Measurements from ENCODE around the gene MAML2. TPM values are rescaled to one million over a fixed set of nuclear protein-coding genes. Genes with fewer than 3 reads are reported as not detected.
A peak's percentile ranks its signal among the peaks of the same experiment; 100 is the strongest.

The MAML2 gene
- total and polyA plus RNA-seq, 9 of the 15 experiments (the other 6 are each of a cell fraction or from before 2014, with no cell fraction given): 0.79 to 6.8 (median 4.8) TPM

DNA sequence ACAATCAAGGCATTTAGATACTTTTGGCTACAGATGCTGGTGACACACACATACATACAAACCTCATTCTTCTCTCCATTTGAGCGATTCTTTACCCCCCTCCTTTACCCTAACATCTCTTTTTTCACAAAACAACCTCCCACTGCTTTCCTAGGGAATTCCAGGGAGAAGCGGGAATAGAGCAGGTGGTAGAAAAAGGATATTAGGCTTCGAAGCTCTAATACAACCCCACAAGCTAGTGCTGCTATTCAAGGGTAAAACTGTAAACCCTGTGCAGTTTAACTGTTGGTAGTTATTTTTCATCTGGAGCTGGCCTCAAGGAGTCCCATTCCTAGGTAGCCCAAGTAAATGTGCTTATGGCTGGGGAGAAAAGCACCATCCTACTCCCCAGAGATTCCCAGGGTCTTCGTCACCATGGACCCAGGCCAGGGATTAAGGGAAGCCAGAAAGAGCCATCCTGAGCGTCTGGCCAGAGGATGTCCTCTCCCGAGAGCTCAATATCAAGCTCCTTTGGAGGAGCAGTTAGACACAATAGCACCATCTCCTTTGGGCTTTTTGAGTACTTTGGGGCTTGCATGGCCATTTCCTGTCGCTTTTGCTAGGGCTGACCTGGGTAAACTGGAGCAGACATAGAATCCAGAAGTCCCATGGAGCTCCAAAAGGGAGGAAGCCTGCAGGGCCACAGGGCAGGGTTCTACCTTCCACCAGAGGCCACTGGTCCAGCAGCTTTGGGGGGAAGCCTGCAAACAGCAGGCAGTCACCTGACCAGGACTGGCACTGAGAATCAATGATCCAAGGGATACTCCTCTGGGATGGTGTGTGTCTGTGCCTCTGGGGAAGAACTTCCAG, 3.1 kb downstream of the MAML2 start:
- peak overlapping the region; percentile 87 for H3K4me2 ChIP-seq (ENCODE audit: insufficient read depth, low read length)
- no peaks in the 10 kb centered on the region for H3K27me3 ChIP-seq (ENCODE audit: control insufficient read depth in 2 of 2, insufficient read depth in 2 of 2, low read length in 2 of 2)
- intact Hi-C loops (cut with micrococcal nuclease): loop anchor here (5.0 to 10.0 kb wide), 3 partner anchors 48 to 415 kb away; partner anchors contain the start of gene MTMR2
- no peaks in the 10 kb centered on the region for H4K20me1 ChIP-seq (replicated peaks; ENCODE audit: control insufficient read depth, insufficient read depth, low read length)
- ChIA-PET CTCF (ENCODE audit: low intra/inter-chr PET ratio) (no interaction called here), POLR2A (interaction anchor here (0.7 to 3.7 kb wide), 6 partner anchors 18 to 500 kb away, joined by 3 to 20 read pairs (median 3); no protein-coding TSS in a partner anchor)
- no peak for FAIRE-seq
- H3K4me1 ChIP-seq (replicated peaks in 1 of 2; ENCODE audit: control insufficient read depth in 2 of 2, insufficient read depth in 2 of 2, low read length in 2 of 2): peaks cover 30 to 64% of the 10 kb centered on the region in 2 experiments
- in situ Hi-C loops (cut with MboI): loop anchor here (5.0 kb wide), 1 partner anchor 273 kb away; no protein-coding TSS in a partner anchor
- H3K79me2 ChIP-seq (ENCODE audit: control insufficient read depth, insufficient read depth, low read length): peaks cover 79% of the 10 kb centered on the region
- 35% methylated on average over 7 of the region's 7 CpGs for WGBS (ENCODE audit: insufficient coverage, low coverage, missing lambda C conversion rate)
- no peaks in the 10 kb centered on the region for H3K36me3 ChIP-seq (ENCODE audit: control insufficient read depth, insufficient read depth, low read length)
- H3K4me3 ChIP-seq: peak overlapping the region; percentile 70
- BruUV-seq (replicated peaks): no TSS peak
- peak overlapping the region; percentile 50 to 88 for H3K9ac ChIP-seq (ENCODE audit: insufficient read depth in 1 of 2, low read depth in 2 of 2, low read length in 2 of 2)
- ATAC-seq: no peak
- peak overlapping the region; percentile 53; the same call in 2 of the 3 replicates for H3K27ac ChIP-seq (ENCODE audit: extremely low read depth, low read depth, low read length)
- peak in 1 of 4 experiments; percentile 30 for DNase-seq (ENCODE audit: extremely low read depth in 1 of 4, low spot score in 3 of 4)
- H2AFZ ChIP-seq (ENCODE audit: low read depth, low read length): peak overlapping the region; percentile 95
- H3K9me1 ChIP-seq (ENCODE audit: control insufficient read depth, insufficient read depth, low read length): no peaks in the 10 kb centered on the region
- no peaks in the 10 kb centered on the region for H3K9me3 ChIP-seq (replicated peaks; ENCODE audit: control insufficient read depth, insufficient read depth, low read depth, low read length)
- TF ChIP-seq EWSR1 (IDR thresholded peaks at IDR 0.05; ENCODE audit: borderline replicate concordance, low read depth, partially characterized antibody): no peak
- TF ChIP-seq, protein P1, sequence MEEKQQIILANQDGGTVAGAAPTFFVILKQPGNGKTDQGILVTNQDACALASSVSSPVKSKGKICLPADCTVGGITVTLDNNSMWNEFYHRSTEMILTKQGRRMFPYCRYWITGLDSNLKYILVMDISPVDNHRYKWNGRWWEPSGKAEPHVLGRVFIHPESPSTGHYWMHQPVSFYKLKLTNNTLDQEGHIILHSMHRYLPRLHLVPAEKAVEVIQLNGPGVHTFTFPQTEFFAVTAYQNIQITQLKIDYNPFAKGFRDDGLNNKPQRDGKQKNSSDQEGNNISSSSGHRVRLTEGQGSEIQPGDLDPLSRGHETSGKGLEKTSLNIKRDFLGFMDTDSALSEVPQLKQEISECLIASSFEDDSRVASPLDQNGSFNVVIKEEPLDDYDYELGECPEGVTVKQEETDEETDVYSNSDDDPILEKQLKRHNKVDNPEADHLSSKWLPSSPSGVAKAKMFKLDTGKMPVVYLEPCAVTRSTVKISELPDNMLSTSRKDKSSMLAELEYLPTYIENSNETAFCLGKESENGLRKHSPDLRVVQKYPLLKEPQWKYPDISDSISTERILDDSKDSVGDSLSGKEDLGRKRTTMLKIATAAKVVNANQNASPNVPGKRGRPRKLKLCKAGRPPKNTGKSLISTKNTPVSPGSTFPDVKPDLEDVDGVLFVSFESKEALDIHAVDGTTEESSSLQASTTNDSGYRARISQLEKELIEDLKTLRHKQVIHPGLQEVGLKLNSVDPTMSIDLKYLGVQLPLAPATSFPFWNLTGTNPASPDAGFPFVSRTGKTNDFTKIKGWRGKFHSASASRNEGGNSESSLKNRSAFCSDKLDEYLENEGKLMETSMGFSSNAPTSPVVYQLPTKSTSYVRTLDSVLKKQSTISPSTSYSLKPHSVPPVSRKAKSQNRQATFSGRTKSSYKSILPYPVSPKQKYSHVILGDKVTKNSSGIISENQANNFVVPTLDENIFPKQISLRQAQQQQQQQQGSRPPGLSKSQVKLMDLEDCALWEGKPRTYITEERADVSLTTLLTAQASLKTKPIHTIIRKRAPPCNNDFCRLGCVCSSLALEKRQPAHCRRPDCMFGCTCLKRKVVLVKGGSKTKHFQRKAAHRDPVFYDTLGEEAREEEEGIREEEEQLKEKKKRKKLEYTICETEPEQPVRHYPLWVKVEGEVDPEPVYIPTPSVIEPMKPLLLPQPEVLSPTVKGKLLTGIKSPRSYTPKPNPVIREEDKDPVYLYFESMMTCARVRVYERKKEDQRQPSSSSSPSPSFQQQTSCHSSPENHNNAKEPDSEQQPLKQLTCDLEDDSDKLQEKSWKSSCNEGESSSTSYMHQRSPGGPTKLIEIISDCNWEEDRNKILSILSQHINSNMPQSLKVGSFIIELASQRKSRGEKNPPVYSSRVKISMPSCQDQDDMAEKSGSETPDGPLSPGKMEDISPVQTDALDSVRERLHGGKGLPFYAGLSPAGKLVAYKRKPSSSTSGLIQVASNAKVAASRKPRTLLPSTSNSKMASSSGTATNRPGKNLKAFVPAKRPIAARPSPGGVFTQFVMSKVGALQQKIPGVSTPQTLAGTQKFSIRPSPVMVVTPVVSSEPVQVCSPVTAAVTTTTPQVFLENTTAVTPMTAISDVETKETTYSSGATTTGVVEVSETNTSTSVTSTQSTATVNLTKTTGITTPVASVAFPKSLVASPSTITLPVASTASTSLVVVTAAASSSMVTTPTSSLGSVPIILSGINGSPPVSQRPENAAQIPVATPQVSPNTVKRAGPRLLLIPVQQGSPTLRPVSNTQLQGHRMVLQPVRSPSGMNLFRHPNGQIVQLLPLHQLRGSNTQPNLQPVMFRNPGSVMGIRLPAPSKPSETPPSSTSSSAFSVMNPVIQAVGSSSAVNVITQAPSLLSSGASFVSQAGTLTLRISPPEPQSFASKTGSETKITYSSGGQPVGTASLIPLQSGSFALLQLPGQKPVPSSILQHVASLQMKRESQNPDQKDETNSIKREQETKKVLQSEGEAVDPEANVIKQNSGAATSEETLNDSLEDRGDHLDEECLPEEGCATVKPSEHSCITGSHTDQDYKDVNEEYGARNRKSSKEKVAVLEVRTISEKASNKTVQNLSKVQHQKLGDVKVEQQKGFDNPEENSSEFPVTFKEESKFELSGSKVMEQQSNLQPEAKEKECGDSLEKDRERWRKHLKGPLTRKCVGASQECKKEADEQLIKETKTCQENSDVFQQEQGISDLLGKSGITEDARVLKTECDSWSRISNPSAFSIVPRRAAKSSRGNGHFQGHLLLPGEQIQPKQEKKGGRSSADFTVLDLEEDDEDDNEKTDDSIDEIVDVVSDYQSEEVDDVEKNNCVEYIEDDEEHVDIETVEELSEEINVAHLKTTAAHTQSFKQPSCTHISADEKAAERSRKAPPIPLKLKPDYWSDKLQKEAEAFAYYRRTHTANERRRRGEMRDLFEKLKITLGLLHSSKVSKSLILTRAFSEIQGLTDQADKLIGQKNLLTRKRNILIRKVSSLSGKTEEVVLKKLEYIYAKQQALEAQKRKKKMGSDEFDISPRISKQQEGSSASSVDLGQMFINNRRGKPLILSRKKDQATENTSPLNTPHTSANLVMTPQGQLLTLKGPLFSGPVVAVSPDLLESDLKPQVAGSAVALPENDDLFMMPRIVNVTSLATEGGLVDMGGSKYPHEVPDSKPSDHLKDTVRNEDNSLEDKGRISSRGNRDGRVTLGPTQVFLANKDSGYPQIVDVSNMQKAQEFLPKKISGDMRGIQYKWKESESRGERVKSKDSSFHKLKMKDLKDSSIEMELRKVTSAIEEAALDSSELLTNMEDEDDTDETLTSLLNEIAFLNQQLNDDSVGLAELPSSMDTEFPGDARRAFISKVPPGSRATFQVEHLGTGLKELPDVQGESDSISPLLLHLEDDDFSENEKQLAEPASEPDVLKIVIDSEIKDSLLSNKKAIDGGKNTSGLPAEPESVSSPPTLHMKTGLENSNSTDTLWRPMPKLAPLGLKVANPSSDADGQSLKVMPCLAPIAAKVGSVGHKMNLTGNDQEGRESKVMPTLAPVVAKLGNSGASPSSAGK (IDR thresholded peaks at IDR 0.05): 0 out of 2 replicates have a peak, but pooled peaks have one; percentile 3
- TF ChIP-seq, protein P2, sequence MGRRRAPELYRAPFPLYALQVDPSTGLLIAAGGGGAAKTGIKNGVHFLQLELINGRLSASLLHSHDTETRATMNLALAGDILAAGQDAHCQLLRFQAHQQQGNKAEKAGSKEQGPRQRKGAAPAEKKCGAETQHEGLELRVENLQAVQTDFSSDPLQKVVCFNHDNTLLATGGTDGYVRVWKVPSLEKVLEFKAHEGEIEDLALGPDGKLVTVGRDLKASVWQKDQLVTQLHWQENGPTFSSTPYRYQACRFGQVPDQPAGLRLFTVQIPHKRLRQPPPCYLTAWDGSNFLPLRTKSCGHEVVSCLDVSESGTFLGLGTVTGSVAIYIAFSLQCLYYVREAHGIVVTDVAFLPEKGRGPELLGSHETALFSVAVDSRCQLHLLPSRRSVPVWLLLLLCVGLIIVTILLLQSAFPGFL (CRISPR knock-in tag; IDR thresholded peaks at IDR 0.05): no peak
- TF ChIP-seq L3MBTL2 (IDR thresholded peaks at IDR 0.05): 0 out of 2 replicates have a peak, but pooled peaks have one; percentile 4
- TF ChIP-seq KDM5B (IDR thresholded peaks at IDR 0.05; ENCODE audit: insufficient replicate concordance, low read depth, low read length): peak; percentile 25

Data from K562 (cell line).